Lower leg skin (tissue), 3 donors: ENCODE results near the gene GAL3ST2.

ENCODE experiments used
- POLR2A ChIP-seq, 2 donors: fragments of 450-650 bp; IDR thresholded peaks; one replicate each; pipeline ENCODE4 v1.6.1; 2016 to 2017; ENCODE audit warnings: antibody characterized with exemption in 2 of 2, mild to moderate bottlenecking in 1 of 2, moderate library complexity in 1 of 2
- TF ChIP-seq, protein P1 (sequence below), 3 donors: fragments of 450-650 bp; IDR thresholded peaks; one replicate each; pipeline ENCODE4 v1.5.1; 2016; ENCODE audit warnings: antibody characterized with exemption in 3 of 3, mild to moderate bottlenecking in 3 of 3, moderate library complexity in 2 of 3

DNA sequence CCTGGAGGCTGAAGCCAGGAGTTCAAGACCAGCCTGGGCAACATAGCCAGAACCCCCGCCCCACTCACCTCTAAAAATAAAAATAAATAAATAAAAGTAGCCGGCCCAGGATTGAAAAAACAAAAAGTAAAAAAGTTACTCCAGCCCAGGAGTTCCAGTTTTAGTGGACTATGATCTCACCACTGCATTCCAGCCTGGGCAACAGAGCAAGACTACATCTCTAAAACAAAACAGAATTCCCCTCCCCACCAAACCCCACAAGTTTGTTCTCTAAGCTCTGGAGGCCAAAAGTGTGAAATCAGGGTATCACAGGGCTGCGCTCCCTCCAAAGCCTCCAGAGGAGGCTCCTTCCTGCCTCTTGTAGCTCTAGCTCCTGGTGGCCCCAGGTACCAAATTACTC is 40.5 kb upstream of the GAL3ST2 start:
- TF ChIP-seq POLR2A (IDR thresholded peaks at IDR 0.05) = no peak
- TF ChIP-seq, protein P1, sequence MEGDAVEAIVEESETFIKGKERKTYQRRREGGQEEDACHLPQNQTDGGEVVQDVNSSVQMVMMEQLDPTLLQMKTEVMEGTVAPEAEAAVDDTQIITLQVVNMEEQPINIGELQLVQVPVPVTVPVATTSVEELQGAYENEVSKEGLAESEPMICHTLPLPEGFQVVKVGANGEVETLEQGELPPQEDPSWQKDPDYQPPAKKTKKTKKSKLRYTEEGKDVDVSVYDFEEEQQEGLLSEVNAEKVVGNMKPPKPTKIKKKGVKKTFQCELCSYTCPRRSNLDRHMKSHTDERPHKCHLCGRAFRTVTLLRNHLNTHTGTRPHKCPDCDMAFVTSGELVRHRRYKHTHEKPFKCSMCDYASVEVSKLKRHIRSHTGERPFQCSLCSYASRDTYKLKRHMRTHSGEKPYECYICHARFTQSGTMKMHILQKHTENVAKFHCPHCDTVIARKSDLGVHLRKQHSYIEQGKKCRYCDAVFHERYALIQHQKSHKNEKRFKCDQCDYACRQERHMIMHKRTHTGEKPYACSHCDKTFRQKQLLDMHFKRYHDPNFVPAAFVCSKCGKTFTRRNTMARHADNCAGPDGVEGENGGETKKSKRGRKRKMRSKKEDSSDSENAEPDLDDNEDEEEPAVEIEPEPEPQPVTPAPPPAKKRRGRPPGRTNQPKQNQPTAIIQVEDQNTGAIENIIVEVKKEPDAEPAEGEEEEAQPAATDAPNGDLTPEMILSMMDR (IDR thresholded peaks at IDR 0.05) = no peak
